Skeletal muscle tissue (tissue), 4 donors: ENCODE data around the gene RUSC2. TPM values are rescaled to one million over a fixed set of nuclear protein-coding genes. Genes with fewer than 3 reads are reported as not detected.
"Not testable (repeated sequence)": the region's sequence is repeated elsewhere in the genome, so short reads cannot be mapped to it uniquely, and the experiment has no call there.

Experiments used
- H3K27ac ChIP-seq: one replicate; pipeline ENCODE4 v1.7.0; 2013; ENCODE audit warnings: mild to moderate bottlenecking, low read depth, low read length, inconsistent platforms
- H3K27me3 ChIP-seq, 3 donors: one replicate each; pipeline ENCODE4 v1.7.0; 2013; ENCODE audit warnings: low read length in 3 of 3; ENCODE audit not compliant: control insufficient read depth in 3 of 3, insufficient read depth in 3 of 3
- H3K36me3 ChIP-seq, 3 donors: one replicate each; pipeline ENCODE4 v1.7.0; 2013; ENCODE audit warnings: low read length in 3 of 3; ENCODE audit not compliant: control insufficient read depth in 3 of 3, insufficient read depth in 3 of 3
- H3K4me1 ChIP-seq, 3 donors: one replicate each; pipeline ENCODE4 v1.7.0; 2013; ENCODE audit warnings: low read length in 3 of 3, mild to moderate bottlenecking in 3 of 3; ENCODE audit not compliant: control insufficient read depth in 3 of 3, insufficient read depth in 3 of 3
- H3K4me3 ChIP-seq, 3 donors: one replicate each; pipeline ENCODE4 v1.7.0; 2013; ENCODE audit warnings: low read length in 3 of 3
- H3K9ac ChIP-seq, 3 donors: one replicate each; pipeline ENCODE4 v1.7.0; 2013; ENCODE audit warnings: low read length in 3 of 3, mild to moderate bottlenecking in 3 of 3, moderate library complexity in 2 of 3, low read depth in 1 of 3
- H3K9me3 ChIP-seq, 3 donors: one replicate each; pipeline ENCODE4 v1.7.0; 2013; ENCODE audit warnings: low read length in 3 of 3; ENCODE audit not compliant: control insufficient read depth in 3 of 3
- total RNA-seq: library from RNA; depleted of rRNA; stranded (reverse); fragments of >200 nt; gene quantifications from one replicate; pipeline ENCODE4 v1.2.3, GENCODE V29; 2014
- donor health status: Osteomylitis.

Gene RUSC2
- total RNA-seq, 1 donor from 2014 or later: 29.2 TPM

GRCh38 chr9:35533398-35533797, 43.5 kb downstream of the RUSC2 start:
- H3K27me3 ChIP-seq: no peaks in the 10 kb centered on the region
- H3K4me1 ChIP-seq: peaks cover 22 to 36% (median 34%) of the 10 kb centered on the region in 3 donors
- H3K9me3 ChIP-seq: no peaks in the 10 kb centered on the region
- no peak overlapping the region for H3K4me3 ChIP-seq
- H3K36me3 ChIP-seq: no peaks in the 10 kb centered on the region
- H3K9ac ChIP-seq: no peak overlapping the region
- peak overlapping the region; percentile 1 for H3K27ac ChIP-seq

DNA sequence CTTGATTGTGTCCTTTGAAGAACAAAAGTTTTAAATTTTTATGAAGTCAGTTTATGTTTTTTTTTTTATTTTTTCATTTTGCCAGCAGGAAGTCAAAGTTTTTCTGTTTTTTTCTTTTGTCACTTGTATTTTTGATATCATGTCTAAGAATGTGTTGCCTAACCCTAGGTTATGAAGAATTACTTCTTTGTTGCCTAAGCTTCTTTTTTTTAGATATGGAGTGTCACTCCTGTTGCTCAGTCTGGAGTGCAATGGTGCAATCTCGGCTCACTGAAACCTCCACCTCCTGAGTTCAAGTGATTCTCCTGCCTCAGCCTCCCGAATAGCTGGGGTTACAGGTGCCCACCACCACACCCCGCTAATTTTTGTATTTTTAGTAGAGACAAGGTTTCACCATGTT, 45.0 kb downstream of the RUSC2 start:
- H3K27ac ChIP-seq, H3K36me3 ChIP-seq, H3K4me3 ChIP-seq, H3K9ac ChIP-seq, H3K9me3 ChIP-seq, H3K27me3 ChIP-seq: not testable (repeated sequence)
- H3K4me1 ChIP-seq: peaks cover 27 to 42% (median 39%) of the 10 kb centered on the region in 3 donors

- peak overlapping the region in 2 of 3 donors; percentile 43 to 73 for H3K4me3 ChIP-seq
- H3K27me3 ChIP-seq: no peaks in the 10 kb centered on the region
- peak overlapping the region; percentile 35 to 77 (median 54) for H3K9ac ChIP-seq
- H3K27ac ChIP-seq: peak overlapping the region; percentile 86
- H3K36me3 ChIP-seq: no peaks in the 10 kb centered on the region
- H3K4me1 ChIP-seq: peaks cover 34 to 48% (median 44%) of the 10 kb centered on the region in 3 donors
- no peaks in the 10 kb centered on the region for H3K9me3 ChIP-seq
Measured at GRCh38 chr9:35537913-35538312, 48.0 kb downstream of the RUSC2 start.

GRCh38 chr9:35538361-35539234, 48.7 kb downstream of the RUSC2 start:
- H3K4me3 ChIP-seq: peak overlapping the region; percentile 66 to 73 (median 68)
- H3K9me3 ChIP-seq: no peaks in the 10 kb centered on the region
- peak overlapping the region; percentile 86 for H3K27ac ChIP-seq
- H3K36me3 ChIP-seq: no peaks in the 10 kb centered on the region
- peak overlapping the region; percentile 54 to 77 (median 63) for H3K9ac ChIP-seq
- no peaks in the 10 kb centered on the region for H3K27me3 ChIP-seq
- peaks cover 34 to 48% (median 44%) of the 10 kb centered on the region in 3 donors for H3K4me1 ChIP-seq

Other genes with a start within 250 kb of the RUSC2 start
- 8.4 TPM for gene TESK1, start 115.2 kb downstream of the RUSC2 start, total RNA-seq
- gene CD72, start 128.3 kb downstream of the RUSC2 start, total RNA-seq: 2.1 TPM
- 1.0 TPM for gene SIT1, start 160.8 kb downstream of the RUSC2 start, total RNA-seq
- gene RMRP, start 167.9 kb downstream of the RUSC2 start, total RNA-seq: 118,473 TPM
- gene CCDC107, start 168.2 kb downstream of the RUSC2 start, total RNA-seq: 11.0 TPM
- 0.52 TPM for gene ARHGEF39, start 175.1 kb downstream of the RUSC2 start, total RNA-seq
- under 0.01 TPM for gene CA9, start 183.8 kb downstream of the RUSC2 start, total RNA-seq
- 4,180 TPM for gene TPM2, start 199.8 kb downstream of the RUSC2 start, total RNA-seq
- 90.8 TPM for gene TLN1, start 242.1 kb downstream of the RUSC2 start, total RNA-seq
- gene CREB3, start 242.6 kb downstream of the RUSC2 start, total RNA-seq: 20.9 TPM